ENCODE results near the gene KIAA0408. TPM values are rescaled to one million over a fixed set of nuclear protein-coding genes. Genes with fewer than 3 reads are reported as not detected.

Gene KIAA0408
- total RNA-seq, 2 experiments from 2014 or later, result 1.0 to 1.3 TPM

DNA sequence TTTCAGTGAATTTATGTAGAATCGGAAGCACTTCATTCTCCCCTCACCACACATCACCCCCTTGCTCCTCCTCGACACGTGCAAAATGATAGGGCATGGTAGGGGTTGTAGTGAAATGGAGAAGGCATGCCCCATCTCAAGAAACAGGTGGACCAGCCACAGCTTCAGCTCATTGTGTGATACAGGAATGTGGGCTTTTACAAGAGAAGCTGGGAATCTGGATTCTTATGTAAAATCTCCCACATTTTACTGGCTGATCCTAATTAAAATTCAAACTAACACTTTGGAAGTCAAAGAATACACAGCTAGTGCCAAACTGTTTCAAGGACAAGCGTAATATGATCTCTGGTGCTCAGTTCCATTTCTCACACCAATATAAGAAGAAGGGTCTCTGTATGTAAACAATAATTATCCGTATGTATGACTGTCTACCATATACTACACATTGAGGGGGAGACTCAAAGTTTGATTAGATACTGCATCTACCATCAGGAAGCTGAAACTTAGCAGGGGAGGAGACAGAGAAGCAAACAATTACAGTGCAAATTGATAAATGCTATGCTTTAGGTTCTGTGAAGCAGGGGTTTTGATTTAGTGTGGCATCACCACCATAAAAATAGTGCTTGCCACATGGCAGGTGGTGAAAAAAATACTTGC lies 24.3 kb upstream of the KIAA0408 start:
- Histone ChIP-seq H3K36me3 (ENCODE audit: insufficient read depth, low read length) (no peaks in the 10 kb centered on the region), H3K27ac (ENCODE audit: low read depth in 1 of 2, low read length in 2 of 2) (no peak overlapping the region), H3K4me3 (ENCODE audit: low read length) (peak overlapping the region; percentile 31), H3K9me3 (ENCODE audit: control insufficient read depth in 1 of 2, insufficient read depth in 1 of 2, low read length in 2 of 2) (no peaks in the 10 kb centered on the region), H3K4me1 (ENCODE audit: insufficient read depth, low read length) (no peaks in the 10 kb centered on the region), H3K27me3 (ENCODE audit: control insufficient read depth in 1 of 2, insufficient read depth in 2 of 2, low read length in 2 of 2) (no peaks in the 10 kb centered on the region)
- Mint-ChIP-seq H3K36me3 (ENCODE audit: low read depth) (no peaks in the 10 kb centered on the region), H3K9me3 (no peaks in the 10 kb centered on the region), H3K4me1 (ENCODE audit: low read depth) (peaks cover 20% of the 10 kb centered on the region), H3K27ac (peak overlapping the region; percentile 12), H3K4me3 (peak overlapping the region; percentile 77), H3K27me3 (no peaks in the 10 kb centered on the region)
- ChIA-PET CTCF (interaction anchor here (3.7 kb wide), 1 partner anchor 32 kb away, joined by 26 read pairs; no protein-coding TSS in a partner anchor), POLR2A (interaction anchor here (1.1 to 1.9 kb wide), 3 partner anchors 9 to 1704 kb away, joined by 3 to 14 read pairs (median 3); no protein-coding TSS in a partner anchor)
- no peak for TF ChIP-seq CTCF (IDR thresholded peaks at IDR 0.05)
- ATAC-seq (ENCODE audit: poor library complexity), result no peak
- DNase-seq, result no peak
- intact Hi-C loops (cut with DNase I, micrococcal nuclease), result no loop called here

- H3K27me3 Mint-ChIP-seq, result peaks cover 6% of the 10 kb centered on the region
- H3K36me3 ChIP-seq (ENCODE audit: insufficient read depth, low read length), result no peaks in the 10 kb centered on the region
- POLR2A ChIA-PET, result interaction anchor here (0.7 kb wide), 1 partner anchor 11 kb away, joined by 4 read pairs; no protein-coding TSS in a partner anchor
- no peaks in the 10 kb centered on the region for H3K9me3 Mint-ChIP-seq
- no peaks in the 10 kb centered on the region for H3K4me1 ChIP-seq (ENCODE audit: insufficient read depth, low read length)
- H3K27ac ChIP-seq (ENCODE audit: low read depth in 1 of 2, low read length in 2 of 2), result no peak overlapping the region
- ATAC-seq (ENCODE audit: poor library complexity), result no peak
- no peaks in the 10 kb centered on the region for H3K36me3 Mint-ChIP-seq (ENCODE audit: low read depth)
- TF ChIP-seq CTCF (IDR thresholded peaks at IDR 0.05), result no peak
- CTCF ChIA-PET, result interaction anchor here (3.7 kb wide), 1 partner anchor 34 kb away, joined by 26 read pairs; no protein-coding TSS in a partner anchor
- no peaks in the 10 kb centered on the region for H3K9me3 ChIP-seq (ENCODE audit: control insufficient read depth in 1 of 2, insufficient read depth in 1 of 2, low read length in 2 of 2)
- no peak overlapping the region for H3K4me3 ChIP-seq (ENCODE audit: low read length)
- peaks cover 20% of the 10 kb centered on the region for H3K4me1 Mint-ChIP-seq (ENCODE audit: low read depth)
- H3K27ac Mint-ChIP-seq, result no peak overlapping the region
- no peak overlapping the region for H3K4me3 Mint-ChIP-seq
- no peaks in the 10 kb centered on the region for H3K27me3 ChIP-seq (ENCODE audit: control insufficient read depth in 1 of 2, insufficient read depth in 2 of 2, low read length in 2 of 2)
- intact Hi-C loops (cut with DNase I, micrococcal nuclease), result no loop called here
- DNase-seq, result no peak
Measured at GRCh38 chr6:127482325-127482724, 23.1 kb upstream of the KIAA0408 start.

DNA sequence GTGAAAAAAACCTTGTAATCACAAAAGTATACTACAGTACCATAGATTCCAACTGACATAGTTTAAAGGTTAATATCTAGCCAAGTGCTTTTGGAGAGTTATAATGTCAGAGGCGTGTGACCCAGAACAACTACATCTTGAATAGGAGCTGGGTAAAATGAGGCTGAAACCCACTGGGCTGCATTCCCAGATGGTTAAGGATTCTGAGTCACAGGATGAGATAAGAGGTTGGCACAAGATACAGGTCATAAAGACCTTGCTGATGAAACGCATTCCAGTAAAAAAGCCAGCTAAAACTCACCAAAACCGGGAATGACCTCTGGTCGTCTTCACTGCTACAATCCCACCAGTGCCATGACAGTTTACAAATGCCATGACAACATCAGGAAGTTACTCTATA lies 22.4 kb upstream of the KIAA0408 start:
- intact Hi-C loops (cut with DNase I, micrococcal nuclease), result no loop called here
- Mint-ChIP-seq H3K27ac (no peak overlapping the region), H3K36me3 (ENCODE audit: low read depth) (no peaks in the 10 kb centered on the region), H3K4me1 (ENCODE audit: low read depth) (peaks cover 20% of the 10 kb centered on the region), H3K27me3 (peaks cover 6% of the 10 kb centered on the region), H3K4me3 (no peak overlapping the region), H3K9me3 (no peaks in the 10 kb centered on the region)
- POLR2A ChIA-PET, result no interaction called here
- no peaks in the 10 kb centered on the region for H3K9me3 ChIP-seq (ENCODE audit: control insufficient read depth in 1 of 2, insufficient read depth in 1 of 2, low read length in 2 of 2)
- H3K27me3 ChIP-seq (ENCODE audit: control insufficient read depth in 1 of 2, insufficient read depth in 2 of 2, low read length in 2 of 2), result no peaks in the 10 kb centered on the region
- no peak for ATAC-seq (ENCODE audit: poor library complexity)
- TF ChIP-seq CTCF (IDR thresholded peaks at IDR 0.05), result no peak
- CTCF ChIA-PET, result interaction anchor here (3.7 kb wide), 1 partner anchor 34 kb away, joined by 26 read pairs; no protein-coding TSS in a partner anchor
- H3K4me3 ChIP-seq (ENCODE audit: low read length), result no peak overlapping the region
- no peak for DNase-seq
- no peaks in the 10 kb centered on the region for H3K4me1 ChIP-seq (ENCODE audit: insufficient read depth, low read length)
- H3K36me3 ChIP-seq (ENCODE audit: insufficient read depth, low read length), result no peaks in the 10 kb centered on the region
- no peak overlapping the region for H3K27ac ChIP-seq (ENCODE audit: low read depth in 1 of 2, low read length in 2 of 2)

Data from CD4-positive, alpha-beta T cell (primary cell).